ENCODE data around the gene GATC. TPM values are rescaled to one million over a fixed set of nuclear protein-coding genes. Genes with fewer than 3 reads are reported as not detected.

The GATC gene
- total RNA-seq, 2 experiments from 2014 or later = 35.8 to 37.6 TPM

GRCh38 chr12:120498870-120499515 is 52.7 kb downstream of the GATC start:
- Histone ChIP-seq H3K4me3 (ENCODE audit: low read depth, low read length, poor library complexity, severe bottlenecking) (no peak overlapping the region), H3K36me3 (ENCODE audit: insufficient read depth, low read length) (peaks cover 62% of the 10 kb centered on the region), H3K4me1 (ENCODE audit: insufficient read depth, low read length, poor library complexity, severe bottlenecking) (peaks cover 23% of the 10 kb centered on the region), H3K4me2 (ENCODE audit: low read length) (peak overlapping the region; percentile 98; the same call in 1 of the 2 replicates), H2AFZ (ENCODE audit: low read length) (no peak overlapping the region), H3K9me3 (ENCODE audit: low read length) (no peaks in the 10 kb centered on the region), H3K79me2 (ENCODE audit: insufficient read depth, low read depth, low read length) (peaks cover 37% of the 10 kb centered on the region), H3K27ac (ENCODE audit: low read depth, low read length, poor library complexity, severe bottlenecking) (no peak overlapping the region), H4K20me1 (ENCODE audit: insufficient read depth, low read length) (peaks cover 11% of the 10 kb centered on the region), H3K9me2 (ENCODE audit: insufficient read depth, low read length) (no peaks in the 10 kb centered on the region)
- intact Hi-C loops (cut with micrococcal nuclease; ENCODE audit: unreplicated experiment) = no loop called here
- CTCF ChIA-PET (ENCODE audit: unreplicated experiment) = no interaction called here
- BruUV-seq (replicated peaks) = no TSS peak
- DNase-seq (ENCODE audit: low spot score) = no peak
- TF ChIP-seq EZH2phosphoT487 (IDR thresholded peaks at IDR 0.05; ENCODE audit: borderline replicate concordance, low read depth, low read length) (no peak), CTCF (conservative IDR thresholded peaks at IDR 0.05; ENCODE audit: low read length) (no peak)
- POLR2A ChIA-PET = interaction anchor here (0.7 to 0.8 kb wide), 2 partner anchors 15 to 30 kb away, joined by 3 to 5 read pairs; partner anchors contain the start of gene COQ5

- H3K9me3 ChIP-seq (ENCODE audit: low read length) = no peaks in the 10 kb centered on the region
- ChIA-PET POLR2A (interaction anchor here (1.1 kb wide), 1 partner anchor 9 kb away, joined by 5 read pairs; no protein-coding TSS in a partner anchor), CTCF (ENCODE audit: unreplicated experiment) (interaction anchor here (1.0 kb wide), 1 partner anchor 9 kb away, joined by 3 read pairs; no protein-coding TSS in a partner anchor)
- TF ChIP-seq EZH2phosphoT487 (IDR thresholded peaks at IDR 0.05; ENCODE audit: borderline replicate concordance, low read depth, low read length) (no peak), CTCF (conservative IDR thresholded peaks at IDR 0.05; ENCODE audit: low read length) (no peak)
- peaks cover 71% of the 10 kb centered on the region for H3K36me3 ChIP-seq (ENCODE audit: insufficient read depth, low read length)
- intact Hi-C loops (cut with micrococcal nuclease; ENCODE audit: unreplicated experiment) = no loop called here
- no peak overlapping the region for H3K27ac ChIP-seq (ENCODE audit: low read depth, low read length, poor library complexity, severe bottlenecking)
- no TSS peak for BruUV-seq (replicated peaks)
- no peak overlapping the region for H2AFZ ChIP-seq (ENCODE audit: low read length)
- H3K9me2 ChIP-seq (ENCODE audit: insufficient read depth, low read length) = no peaks in the 10 kb centered on the region
- H4K20me1 ChIP-seq (ENCODE audit: insufficient read depth, low read length) = peaks cover 11% of the 10 kb centered on the region
- DNase-seq (ENCODE audit: low spot score) = no peak
- no peak overlapping the region for H3K4me3 ChIP-seq (ENCODE audit: low read depth, low read length, poor library complexity, severe bottlenecking)
- peaks cover 15% of the 10 kb centered on the region for H3K4me1 ChIP-seq (ENCODE audit: insufficient read depth, low read length, poor library complexity, severe bottlenecking)
- no peak overlapping the region for H3K4me2 ChIP-seq (ENCODE audit: low read length)
- peaks cover 28% of the 10 kb centered on the region for H3K79me2 ChIP-seq (ENCODE audit: insufficient read depth, low read depth, low read length)
Measured at GRCh38 chr12:120500581-120500980, 54.3 kb downstream of the GATC start.

DNA sequence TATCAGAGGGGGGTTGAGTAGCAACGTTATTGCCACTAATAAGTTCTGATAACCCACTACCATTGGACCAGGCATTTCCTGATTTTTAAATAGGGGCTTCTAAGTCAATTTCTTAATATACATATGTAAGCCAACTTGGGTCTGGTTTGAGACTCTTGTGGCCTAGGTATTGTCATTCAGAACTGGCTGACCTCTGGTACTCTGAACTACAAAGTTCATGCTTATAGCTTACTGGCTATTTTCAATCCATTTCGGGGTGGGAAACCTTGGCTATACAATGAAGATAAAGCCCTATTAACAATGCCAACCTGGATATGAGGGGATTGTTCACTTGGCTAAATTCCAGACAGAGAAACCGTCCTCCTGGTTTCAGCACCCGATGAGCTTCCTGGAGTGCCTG is 58.3 kb downstream of the GATC start:
- TF ChIP-seq CTCF (conservative IDR thresholded peaks at IDR 0.05; ENCODE audit: low read length) (no peak), EZH2phosphoT487 (IDR thresholded peaks at IDR 0.05; ENCODE audit: borderline replicate concordance, low read depth, low read length) (no peak)
- Histone ChIP-seq H3K9me2 (ENCODE audit: insufficient read depth, low read length) (no peaks in the 10 kb centered on the region), H3K27ac (ENCODE audit: low read depth, low read length, poor library complexity, severe bottlenecking) (no peak overlapping the region), H3K4me2 (ENCODE audit: low read length) (no peak overlapping the region), H3K4me1 (ENCODE audit: insufficient read depth, low read length, poor library complexity, severe bottlenecking) (no peaks in the 10 kb centered on the region), H3K4me3 (ENCODE audit: low read depth, low read length, poor library complexity, severe bottlenecking) (no peak overlapping the region), H4K20me1 (ENCODE audit: insufficient read depth, low read length) (no peaks in the 10 kb centered on the region), H2AFZ (ENCODE audit: low read length) (no peak overlapping the region), H3K79me2 (ENCODE audit: insufficient read depth, low read depth, low read length) (no peaks in the 10 kb centered on the region), H3K9me3 (ENCODE audit: low read length) (no peaks in the 10 kb centered on the region), H3K36me3 (ENCODE audit: insufficient read depth, low read length) (peaks cover 72% of the 10 kb centered on the region)
- DNase-seq (ENCODE audit: low spot score) = no peak
- POLR2A ChIA-PET = no interaction called here
- CTCF ChIA-PET (ENCODE audit: unreplicated experiment) = no interaction called here
- intact Hi-C loops (cut with micrococcal nuclease; ENCODE audit: unreplicated experiment) = no loop called here
- no TSS peak for BruUV-seq (replicated peaks)

Measured in OCI-LY7 (cell line).